ENCODE results near the gene ATP6V1G3.
"Not testable (repeated sequence)": the region's sequence is repeated elsewhere in the genome, so short reads cannot be mapped to it uniquely, and the experiment has no call there.

The ATP6V1G3 gene

GRCh38 chr1:198496216-198497143 is 44.0 kb downstream of the ATP6V1G3 start:
- DNase-seq (ENCODE audit: low read depth): no peak

- DNase-seq (ENCODE audit: low read depth): no peak
Measured at GRCh38 chr1:198495631-198496030, 44.8 kb downstream of the ATP6V1G3 start.

- DNase-seq (ENCODE audit: low read depth): no peak
Measured at GRCh38 chr1:198494658-198495103, 45.8 kb downstream of the ATP6V1G3 start.

GRCh38 chr1:198494139-198494538 is 46.3 kb downstream of the ATP6V1G3 start:
- no peak for DNase-seq (ENCODE audit: low read depth)

GRCh38 chr1:198493329-198493728 is 47.2 kb downstream of the ATP6V1G3 start:
- no peak for DNase-seq (ENCODE audit: low read depth)

GRCh38 chr1:198492872-198493271 is 47.6 kb downstream of the ATP6V1G3 start:
- no peak for DNase-seq (ENCODE audit: low read depth)

GRCh38 chr1:198491596-198491995 is 48.9 kb downstream of the ATP6V1G3 start:
- no peak for DNase-seq (ENCODE audit: low read depth)

- no peak for DNase-seq (ENCODE audit: low read depth)
Measured at GRCh38 chr1:198491028-198491427, 49.5 kb downstream of the ATP6V1G3 start.

- no peak for DNase-seq (ENCODE audit: low read depth)
Measured at GRCh38 chr1:198490224-198490623, 50.3 kb downstream of the ATP6V1G3 start.

- no peak for DNase-seq (ENCODE audit: low read depth)
Measured at GRCh38 chr1:198486903-198487302, 53.6 kb downstream of the ATP6V1G3 start.

GRCh38 chr1:198483645-198484044 is 56.8 kb downstream of the ATP6V1G3 start:
- DNase-seq (ENCODE audit: low read depth): no peak

- DNase-seq (ENCODE audit: low read depth): no peak
Measured at GRCh38 chr1:198483006-198483405, 57.5 kb downstream of the ATP6V1G3 start.

- DNase-seq (ENCODE audit: low read depth): no peak
Measured at GRCh38 chr1:198481661-198482060, 58.8 kb downstream of the ATP6V1G3 start.

GRCh38 chr1:198480876-198481275 is 59.6 kb downstream of the ATP6V1G3 start:
- no peak for DNase-seq (ENCODE audit: low read depth)

GRCh38 chr1:198477354-198477753 is 63.1 kb downstream of the ATP6V1G3 start:
- not testable (repeated sequence) for DNase-seq (ENCODE audit: low read depth)
